Activated T-helper 1 cell treated with anti-CD3 and anti-CD28 coated beads, Interleukin-12 subunit alpha, Interleukin-12 subunit beta, Interleukin-2, Interleukin-4 antibody, amounts not matched to agents 30 ng/mL and 10 ng/mL and 1 ng/mL, durations not matched to agents 14 hours and 24 hours and 36 hours (primary cell): ENCODE results near the gene TINAGL1. TPM values are rescaled to one million over a fixed set of nuclear protein-coding genes. Genes with fewer than 3 reads are reported as not detected.

Source experiments
- DNase-seq: peaks from one replicate; pipeline ENCODE4 v3.0.0; 2021; ENCODE audit warnings: low spot score
- H3K27ac Mint-ChIP-seq: one replicate; pipeline ENCODE4 v1.8.0; 2021; ENCODE audit warnings: mild to moderate bottlenecking, mixed read lengths
- H3K27me3 Mint-ChIP-seq: one replicate; pipeline ENCODE4 v1.8.0; 2022; ENCODE audit warnings: mild to moderate bottlenecking, moderate library complexity, mixed read lengths; ENCODE audit not compliant: insufficient read depth
- H3K36me3 Mint-ChIP-seq: one replicate; pipeline ENCODE4 v1.8.0; 2021; ENCODE audit warnings: low read depth, mixed read lengths
- H3K4me1 Mint-ChIP-seq: one replicate; pipeline ENCODE4 v1.8.0; 2021; ENCODE audit warnings: low read depth, mixed read lengths
- H3K4me3 Mint-ChIP-seq: one replicate; pipeline ENCODE4 v1.8.0; 2021; ENCODE audit warnings: mild to moderate bottlenecking, moderate library complexity, mixed read lengths
- H3K9me3 Mint-ChIP-seq: one replicate; pipeline ENCODE4 v1.8.0; 2021; ENCODE audit warnings: mixed read lengths
- intact Hi-C: fragments of 100-400 bp; cut with micrococcal nuclease; formaldehyde crosslinking; loops from one replicate; pipeline ENCODE4 v1.15.1; 2024
- total RNA-seq: library from RNA; stranded (reverse); gene quantifications from 2 replicates; pipeline ENCODE4 v1.2.3, GENCODE V29; 2022

Gene TINAGL1
- total RNA-seq, 1 donor from 2014 or later, result not detected

DNA sequence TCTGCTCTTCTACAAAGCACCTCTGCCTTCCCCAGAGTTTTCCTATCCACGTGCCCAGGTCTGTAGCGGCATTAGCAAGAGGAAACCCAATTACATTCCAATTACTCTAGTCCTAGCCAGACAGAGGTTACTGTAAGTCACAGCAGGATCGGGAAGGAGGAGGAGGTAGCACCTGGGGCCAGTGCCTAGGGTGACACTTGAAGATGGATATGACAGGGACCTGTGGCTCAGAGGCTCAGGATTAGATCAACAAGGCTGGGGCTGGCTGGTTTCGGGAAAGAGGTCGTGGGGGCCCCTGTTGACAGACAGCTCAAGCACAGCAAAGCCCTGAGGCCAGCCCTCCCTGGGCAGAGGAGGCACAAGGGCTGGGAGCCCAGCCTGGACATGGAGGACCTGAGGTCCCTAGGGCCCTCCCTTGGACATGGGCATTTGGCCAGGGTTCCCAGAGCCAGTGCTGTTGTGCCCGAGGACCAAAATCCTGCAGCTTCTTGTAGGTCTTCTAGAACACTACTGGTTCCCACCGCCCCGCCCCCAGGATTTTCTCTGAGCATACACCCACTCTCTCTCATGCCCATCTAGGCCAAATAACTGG is 38.2 kb downstream of the TINAGL1 start:
- intact Hi-C loops, result no loop called here
- Mint-ChIP-seq H3K27ac (no peak overlapping the region), H3K4me1 (no peaks in the 10 kb centered on the region), H3K9me3 (no peaks in the 10 kb centered on the region), H3K27me3 (peaks cover 38% of the 10 kb centered on the region), H3K36me3 (no peaks in the 10 kb centered on the region), H3K4me3 (no peak overlapping the region)
- DNase-seq, result no peak

GRCh38 chr1:31615414-31615813 is 39.1 kb downstream of the TINAGL1 start:
- H3K27me3 Mint-ChIP-seq, result peaks cover 38% of the 10 kb centered on the region
- H3K4me1 Mint-ChIP-seq, result no peaks in the 10 kb centered on the region
- no peak overlapping the region for H3K27ac Mint-ChIP-seq
- H3K4me3 Mint-ChIP-seq, result no peak overlapping the region
- no peaks in the 10 kb centered on the region for H3K9me3 Mint-ChIP-seq
- no peak for DNase-seq
- no peaks in the 10 kb centered on the region for H3K36me3 Mint-ChIP-seq
- intact Hi-C loops, result no loop called here

GRCh38 chr1:31615939-31616338 is 39.6 kb downstream of the TINAGL1 start:
- Mint-ChIP-seq H3K27ac (no peak overlapping the region), H3K4me3 (no peak overlapping the region), H3K27me3 (peaks cover 38% of the 10 kb centered on the region), H3K9me3 (no peaks in the 10 kb centered on the region), H3K36me3 (no peaks in the 10 kb centered on the region), H3K4me1 (no peaks in the 10 kb centered on the region)
- DNase-seq, result no peak
- intact Hi-C loops, result no loop called here

DNA sequence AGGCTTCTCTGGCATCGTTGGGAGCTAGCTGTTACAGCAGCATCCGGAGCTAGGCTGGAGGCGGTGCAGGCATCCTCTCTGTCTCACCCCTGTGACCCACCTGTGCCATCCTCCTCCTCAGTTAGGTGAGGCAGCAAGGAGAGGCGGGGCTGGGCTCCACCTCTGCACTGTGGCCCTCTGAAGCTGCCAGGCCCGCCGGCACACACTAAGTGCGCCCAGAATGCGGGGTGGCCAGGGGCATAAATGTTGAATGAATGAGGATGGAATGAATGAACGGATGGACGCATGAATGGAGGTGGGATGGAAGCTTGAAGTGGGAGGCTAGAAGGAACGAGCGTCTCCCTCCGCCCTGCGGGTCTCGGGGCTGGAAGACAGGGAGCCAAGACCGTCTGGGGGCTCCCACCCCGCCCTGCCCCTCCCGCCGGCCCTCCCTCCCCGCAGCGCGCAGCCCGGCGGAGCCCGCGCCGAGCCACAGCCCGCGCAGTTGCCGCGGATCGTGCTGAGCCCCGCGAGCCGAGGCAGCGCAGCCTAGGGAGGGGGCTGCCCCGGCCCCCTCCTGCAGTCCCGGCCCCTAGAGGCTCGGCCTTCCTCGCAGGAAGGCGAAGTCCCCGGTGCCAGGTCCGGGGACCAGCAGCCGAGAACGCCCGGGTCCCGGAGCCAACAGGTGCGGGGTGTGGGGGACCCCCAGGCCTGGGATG is 41.1 kb downstream of the TINAGL1 start, which contains the start of gene HCRTR1:
Gene HCRTR1 (plus strand): TSS at position 472 of the 698 bp plus-strand sequence. CDS start 1,504 bp downstream, outside the sequence.
- intact Hi-C loops, result no loop called here
- H3K4me3 Mint-ChIP-seq, result peak within 1 kb of the TSS; percentile 46

DNA sequence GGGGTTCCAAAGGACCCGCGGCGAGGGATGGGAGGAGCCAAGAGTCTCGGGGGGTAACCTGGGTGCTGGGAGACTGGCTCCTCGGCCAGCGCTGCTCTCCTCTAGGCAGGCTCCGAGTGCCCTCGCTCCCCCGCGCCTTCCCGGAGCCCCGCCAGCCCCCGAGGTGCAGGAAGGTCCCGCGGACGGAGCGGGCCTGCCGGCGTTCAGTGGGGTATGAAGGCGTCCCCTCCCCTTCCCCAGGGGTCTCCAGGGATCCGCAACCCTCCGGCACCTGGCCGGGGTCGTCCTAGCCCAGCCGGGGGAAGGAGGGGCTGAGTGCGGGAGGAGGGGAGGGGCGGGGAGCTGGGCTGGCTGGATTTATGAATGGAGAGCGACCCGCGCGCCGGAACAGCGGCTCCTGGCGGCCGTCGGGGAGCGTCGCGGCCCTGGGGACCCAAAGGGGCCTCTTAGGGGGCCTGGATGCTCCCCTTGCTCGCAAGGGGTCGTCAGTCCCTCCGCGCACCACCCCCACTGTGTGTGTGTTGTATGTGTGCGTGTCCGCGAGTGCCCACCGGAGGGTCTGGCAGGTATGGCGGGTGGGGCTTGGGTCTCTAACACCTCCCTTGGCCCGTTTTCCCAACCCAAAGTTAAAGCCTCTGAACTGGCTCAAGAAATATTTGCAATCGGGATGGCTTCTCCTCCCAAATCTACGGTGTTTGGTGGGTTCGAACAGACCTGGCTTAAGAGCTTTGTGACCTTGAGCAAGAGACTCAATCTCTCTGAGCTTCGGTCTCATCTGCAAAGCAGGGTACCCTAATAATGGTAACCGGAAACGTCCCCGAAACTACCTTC is 41.8 kb downstream of the TINAGL1 start:
- no peak overlapping the region for H3K27ac Mint-ChIP-seq
- no peak for DNase-seq
- H3K9me3 Mint-ChIP-seq, result no peaks in the 10 kb centered on the region
- intact Hi-C loops, result loop anchor here (1.0 kb wide), 1 partner anchor 54 kb away; no protein-coding TSS in a partner anchor
- H3K4me3 Mint-ChIP-seq, result no peak overlapping the region
- peaks cover 35% of the 10 kb centered on the region for H3K27me3 Mint-ChIP-seq
- no peaks in the 10 kb centered on the region for H3K4me1 Mint-ChIP-seq
- peaks cover 2% of the 10 kb centered on the region for H3K36me3 Mint-ChIP-seq

More for the DNA sequence above, 41.1 kb downstream of the TINAGL1 start, which contains the start of gene HCRTR1:
- H3K27me3 Mint-ChIP-seq, result peaks cover 35% of the 10 kb centered on the region
- no peak for DNase-seq
- no peak within 1 kb of the TSS for H3K27ac Mint-ChIP-seq
- H3K9me3 Mint-ChIP-seq, result no peaks in the 10 kb centered on the region
- peaks cover 2% of the 10 kb centered on the region for H3K36me3 Mint-ChIP-seq
- H3K4me1 Mint-ChIP-seq, result no peaks in the 10 kb centered on the region

DNA sequence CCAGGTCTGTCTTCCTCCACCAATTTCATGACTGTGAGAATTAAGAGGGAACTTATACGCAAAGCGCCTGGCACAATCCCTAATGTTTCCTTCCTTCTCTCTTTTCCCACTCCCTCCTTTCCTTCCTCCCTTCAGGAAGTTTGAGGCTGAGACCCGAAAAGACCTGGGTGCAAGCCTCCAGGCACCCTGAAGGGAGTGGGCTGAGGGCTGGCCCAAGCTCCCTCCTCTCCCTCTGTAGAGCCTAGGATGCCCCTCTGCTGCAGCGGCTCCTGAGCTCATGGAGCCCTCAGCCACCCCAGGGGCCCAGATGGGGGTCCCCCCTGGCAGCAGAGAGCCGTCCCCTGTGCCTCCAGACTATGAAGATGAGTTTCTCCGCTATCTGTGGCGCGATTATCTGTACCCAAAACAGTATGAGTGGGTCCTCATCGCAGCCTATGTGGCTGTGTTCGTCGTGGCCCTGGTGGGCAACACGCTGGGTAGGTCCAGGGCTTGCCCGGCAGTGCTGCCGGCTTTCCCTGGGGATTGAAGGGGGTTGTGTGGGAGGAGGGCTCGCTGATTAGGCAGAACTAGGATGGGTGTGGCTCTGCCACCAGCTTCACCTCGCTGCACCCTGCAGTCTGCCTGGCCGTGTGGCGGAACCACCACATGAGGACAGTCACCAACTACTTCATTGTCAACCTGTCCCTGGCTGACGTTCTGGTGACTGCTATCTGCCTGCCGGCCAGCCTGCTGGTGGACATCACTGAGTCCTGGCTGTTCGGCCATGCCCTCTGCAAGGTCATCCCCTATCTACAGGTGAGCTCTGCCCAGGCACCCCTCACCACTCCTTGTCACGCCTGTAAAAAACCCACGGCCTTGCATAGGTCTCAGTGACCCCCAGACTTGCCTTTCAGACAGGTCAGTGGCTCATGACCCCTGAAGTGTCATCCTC is 42.9 kb downstream of the TINAGL1 start:
- Mint-ChIP-seq H3K36me3 (peaks cover 2% of the 10 kb centered on the region), H3K27me3 (peaks cover 32% of the 10 kb centered on the region), H3K9me3 (no peaks in the 10 kb centered on the region), H3K4me3 (no peak overlapping the region), H3K4me1 (no peaks in the 10 kb centered on the region), H3K27ac (no peak overlapping the region)
- DNase-seq, result no peak
- intact Hi-C loops, result loop anchor here (1.0 kb wide), 1 partner anchor 55 kb away; no protein-coding TSS in a partner anchor

DNA sequence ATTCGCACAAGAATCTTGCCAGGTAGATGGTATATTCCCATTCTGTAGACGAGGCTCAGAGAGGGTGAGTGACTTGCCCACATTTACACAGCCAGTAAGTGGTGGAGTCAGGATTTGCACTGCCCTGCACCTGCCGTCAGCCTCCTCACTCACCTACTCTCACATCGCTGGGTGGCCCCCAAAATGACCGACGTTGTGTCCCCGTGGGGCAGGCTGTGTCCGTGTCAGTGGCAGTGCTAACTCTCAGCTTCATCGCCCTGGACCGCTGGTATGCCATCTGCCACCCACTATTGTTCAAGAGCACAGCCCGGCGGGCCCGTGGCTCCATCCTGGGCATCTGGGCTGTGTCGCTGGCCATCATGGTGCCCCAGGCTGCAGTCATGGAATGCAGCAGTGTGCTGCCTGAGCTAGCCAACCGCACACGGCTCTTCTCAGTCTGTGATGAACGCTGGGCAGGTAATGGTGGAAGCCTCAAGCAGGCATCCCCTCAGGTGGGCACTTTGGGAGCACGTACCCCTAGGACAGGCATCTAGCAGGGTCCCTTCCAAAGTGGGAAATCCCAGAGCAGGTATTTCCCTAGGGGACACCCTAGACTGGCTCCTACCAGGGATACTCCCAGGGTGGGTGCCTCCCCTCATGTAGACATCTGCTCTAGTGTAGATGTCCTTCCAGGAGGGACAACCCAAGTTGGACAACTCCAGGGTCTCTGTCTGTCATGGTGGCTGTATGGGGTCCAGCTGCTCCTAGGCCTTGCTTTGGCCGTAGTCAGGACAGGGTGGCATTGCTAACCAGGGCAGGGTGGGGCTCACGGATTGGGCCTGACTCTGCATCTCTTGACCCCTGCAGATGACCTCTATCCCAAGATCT is 44.5 kb downstream of the TINAGL1 start:
- no peaks in the 10 kb centered on the region for H3K9me3 Mint-ChIP-seq
- no peaks in the 10 kb centered on the region for H3K4me1 Mint-ChIP-seq
- no peak overlapping the region for H3K4me3 Mint-ChIP-seq

DNA sequence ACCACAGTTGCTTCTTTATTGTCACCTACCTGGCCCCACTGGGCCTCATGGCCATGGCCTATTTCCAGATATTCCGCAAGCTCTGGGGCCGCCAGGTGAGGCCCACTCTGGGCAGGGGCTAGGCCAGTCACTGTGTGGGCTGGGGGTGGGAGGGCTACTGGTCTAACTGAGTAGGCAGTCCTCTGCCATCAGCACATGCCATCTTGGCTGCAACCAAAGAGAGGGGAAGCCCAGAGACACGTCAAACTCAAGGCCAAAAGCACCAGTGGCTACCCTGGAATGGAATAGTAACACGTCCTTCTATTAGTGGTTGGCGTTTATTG is 45.1 kb downstream of the TINAGL1 start:
- intact Hi-C loops, result no loop called here
- Mint-ChIP-seq H3K27ac (no peak overlapping the region), H3K4me1 (no peaks in the 10 kb centered on the region), H3K4me3 (no peak overlapping the region), H3K36me3 (peaks cover 2% of the 10 kb centered on the region), H3K9me3 (no peaks in the 10 kb centered on the region), H3K27me3 (peaks cover 23% of the 10 kb centered on the region)
- DNase-seq, result no peak

More for the DNA sequence above, 44.5 kb downstream of the TINAGL1 start:
- H3K27ac Mint-ChIP-seq, result no peak overlapping the region
- intact Hi-C loops, result no loop called here
- no peak for DNase-seq
- H3K36me3 Mint-ChIP-seq, result peaks cover 2% of the 10 kb centered on the region
- H3K27me3 Mint-ChIP-seq, result peaks cover 28% of the 10 kb centered on the region

GRCh38 chr1:31621847-31622730 is 45.8 kb downstream of the TINAGL1 start:
- no peak overlapping the region for H3K27ac Mint-ChIP-seq

DNA sequence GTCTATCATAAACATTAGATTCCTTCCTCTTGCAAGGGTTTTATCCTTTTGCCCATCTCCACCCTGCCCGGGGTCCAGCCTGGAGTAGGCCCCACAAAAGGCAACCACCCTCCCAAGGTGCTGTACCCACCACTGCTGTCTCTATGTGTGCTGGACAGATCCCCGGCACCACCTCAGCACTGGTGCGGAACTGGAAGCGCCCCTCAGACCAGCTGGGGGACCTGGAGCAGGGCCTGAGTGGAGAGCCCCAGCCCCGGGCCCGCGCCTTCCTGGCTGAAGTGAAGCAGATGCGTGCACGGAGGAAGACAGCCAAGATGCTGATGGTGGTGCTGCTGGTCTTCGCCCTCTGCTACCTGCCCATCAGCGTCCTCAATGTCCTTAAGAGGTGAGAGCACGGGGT is 47.0 kb downstream of the TINAGL1 start:
- H3K27ac Mint-ChIP-seq, result no peak overlapping the region
- H3K27me3 Mint-ChIP-seq, result peaks cover 11% of the 10 kb centered on the region
- no peaks in the 10 kb centered on the region for H3K4me1 Mint-ChIP-seq

More at GRCh38 chr1:31621847-31622730, 45.8 kb downstream of the TINAGL1 start:
- no peaks in the 10 kb centered on the region for H3K9me3 Mint-ChIP-seq
- H3K4me3 Mint-ChIP-seq, result no peak overlapping the region
- DNase-seq, result no peak
- H3K36me3 Mint-ChIP-seq, result peaks cover 2% of the 10 kb centered on the region
- no peaks in the 10 kb centered on the region for H3K4me1 Mint-ChIP-seq
- H3K27me3 Mint-ChIP-seq, result peaks cover 17% of the 10 kb centered on the region
- intact Hi-C loops, result no loop called here

DNA sequence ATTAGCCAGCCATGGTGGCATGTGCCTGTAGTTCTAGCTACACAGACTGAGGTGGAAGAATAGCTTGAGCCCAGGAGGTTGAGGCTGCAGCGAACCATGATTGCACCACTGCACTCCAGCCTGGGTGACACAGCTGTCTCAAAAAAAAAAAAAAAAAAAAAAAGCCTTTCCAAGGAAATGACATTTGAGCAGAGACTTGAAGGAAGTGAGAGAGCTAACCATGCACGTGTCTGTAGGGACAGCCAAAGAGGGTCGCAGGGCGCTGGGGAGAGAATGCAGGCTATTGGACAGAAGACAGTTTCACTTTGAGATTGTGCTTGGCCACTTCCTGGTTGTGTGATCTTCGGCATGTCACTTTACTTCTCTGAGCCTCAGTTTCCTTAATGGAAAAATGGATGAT is 48.0 kb downstream of the TINAGL1 start:
- DNase-seq, result no peak
- Mint-ChIP-seq H3K4me1 (no peaks in the 10 kb centered on the region), H3K27me3 (peaks cover 1% of the 10 kb centered on the region), H3K9me3 (no peaks in the 10 kb centered on the region), H3K4me3 (no peak overlapping the region), H3K27ac (no peak overlapping the region), H3K36me3 (peaks cover 6% of the 10 kb centered on the region)
- intact Hi-C loops, result no loop called here

More for the DNA sequence above, 47.0 kb downstream of the TINAGL1 start:
- no peak for DNase-seq
- Mint-ChIP-seq H3K9me3 (no peaks in the 10 kb centered on the region), H3K36me3 (peaks cover 2% of the 10 kb centered on the region), H3K4me3 (no peak overlapping the region)
- intact Hi-C loops, result no loop called here
